Activated CD4-positive, CD25-positive, alpha-beta regulatory T cell treated with anti-CD3 and anti-CD28 coated beads, Interleukin-2, amount 50 U/mL, for 24 hours (primary cell): ENCODE measurements around the gene ABCC6.
"Not testable (repeated sequence)": the region's sequence is repeated elsewhere in the genome, so short reads cannot be mapped to it uniquely, and the experiment has no call there.

Source experiments
- ATAC-seq, 2 donors: fragments of 150-1000 bp; cut with Tn5 transposase; one replicate each; pipeline ENCODE4 v1.10.0; 2021; ENCODE audit warnings: mild to moderate bottlenecking in 1 of 2, moderate library complexity in 1 of 2

The ABCC6 gene

GRCh38 chr16:16221382-16221781, 1.9 kb downstream of the ABCC6 start:
- not testable (repeated sequence) for ATAC-seq

GRCh38 chr16:16220449-16220848, 2.8 kb downstream of the ABCC6 start:
- not testable (repeated sequence) for ATAC-seq

DNA sequence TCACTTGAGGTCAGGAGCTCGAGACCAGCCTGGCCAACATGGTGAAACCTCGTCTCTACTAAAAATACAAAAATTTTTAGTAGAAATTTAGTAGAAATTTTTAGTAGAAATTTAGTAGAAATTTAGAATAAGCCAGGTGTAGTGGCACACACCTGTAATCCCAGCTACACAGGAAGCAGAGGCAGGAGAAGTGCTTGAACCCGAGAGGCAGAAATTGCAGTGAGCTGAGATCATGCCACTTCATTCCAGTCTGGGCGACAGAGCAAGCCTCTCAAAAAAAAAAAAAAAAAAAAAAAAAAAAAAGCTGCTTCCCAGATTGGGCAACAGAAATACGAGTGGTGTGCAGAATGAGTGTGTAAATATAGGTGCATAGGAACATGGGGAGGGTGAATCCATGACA, 4.5 kb downstream of the ABCC6 start:
- ATAC-seq: not testable (repeated sequence)

- ATAC-seq: not testable (repeated sequence)
Measured at GRCh38 chr16:16218349-16218748, 4.9 kb downstream of the ABCC6 start.

DNA sequence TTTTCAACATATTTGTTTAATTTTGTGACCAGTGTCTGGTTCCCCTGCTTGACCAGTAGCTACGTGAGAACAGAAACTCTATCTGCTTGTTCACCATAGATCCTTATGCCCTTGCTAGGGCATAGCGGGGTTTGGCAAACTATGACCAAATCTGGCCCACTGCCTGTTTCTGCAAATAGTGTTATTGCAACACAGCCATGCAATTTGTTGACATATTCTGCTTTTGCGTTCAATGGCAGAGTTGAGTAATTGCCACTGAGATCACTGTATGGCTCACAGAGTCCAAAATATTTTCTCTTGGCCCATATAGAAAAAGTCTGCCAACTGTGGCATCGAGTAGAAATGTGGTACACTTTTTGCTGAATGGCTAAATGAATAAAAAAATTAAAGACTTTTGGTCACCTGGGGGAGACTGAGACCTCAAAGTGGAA, 9.4 kb downstream of the ABCC6 start:
- not testable (repeated sequence) for ATAC-seq

- not testable (repeated sequence) for ATAC-seq
Measured at GRCh38 chr16:16211404-16211803, 11.9 kb downstream of the ABCC6 start.

GRCh38 chr16:16208461-16208860, 14.8 kb downstream of the ABCC6 start:
- not testable (repeated sequence) for ATAC-seq

DNA sequence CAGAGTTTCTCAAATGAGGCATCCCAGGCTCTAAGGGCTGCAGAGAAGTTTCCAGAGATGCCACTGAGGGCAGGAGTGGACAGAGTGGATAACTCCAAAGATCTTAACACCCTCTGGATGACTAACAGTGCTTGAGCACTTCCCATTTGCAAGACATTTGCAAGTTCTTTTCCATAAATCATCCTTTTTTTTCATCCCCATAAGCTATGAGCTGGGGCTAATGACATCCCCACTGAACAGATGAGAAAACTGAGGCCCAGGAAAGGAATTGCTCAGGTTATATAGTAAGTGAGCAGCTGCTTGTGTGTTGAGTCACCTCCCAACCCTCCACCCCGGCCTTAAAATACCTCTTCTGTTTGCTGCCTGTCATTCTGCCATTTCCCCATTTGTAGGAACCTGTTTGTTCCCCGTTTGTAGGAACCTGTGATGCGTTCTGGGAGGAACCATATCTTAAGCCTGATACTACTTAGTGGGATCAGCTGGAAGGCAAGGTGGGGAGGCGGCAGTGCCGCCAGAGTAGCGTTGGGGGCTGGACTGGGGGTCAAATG, 15.4 kb downstream of the ABCC6 start:
- ATAC-seq: not testable (repeated sequence)

DNA sequence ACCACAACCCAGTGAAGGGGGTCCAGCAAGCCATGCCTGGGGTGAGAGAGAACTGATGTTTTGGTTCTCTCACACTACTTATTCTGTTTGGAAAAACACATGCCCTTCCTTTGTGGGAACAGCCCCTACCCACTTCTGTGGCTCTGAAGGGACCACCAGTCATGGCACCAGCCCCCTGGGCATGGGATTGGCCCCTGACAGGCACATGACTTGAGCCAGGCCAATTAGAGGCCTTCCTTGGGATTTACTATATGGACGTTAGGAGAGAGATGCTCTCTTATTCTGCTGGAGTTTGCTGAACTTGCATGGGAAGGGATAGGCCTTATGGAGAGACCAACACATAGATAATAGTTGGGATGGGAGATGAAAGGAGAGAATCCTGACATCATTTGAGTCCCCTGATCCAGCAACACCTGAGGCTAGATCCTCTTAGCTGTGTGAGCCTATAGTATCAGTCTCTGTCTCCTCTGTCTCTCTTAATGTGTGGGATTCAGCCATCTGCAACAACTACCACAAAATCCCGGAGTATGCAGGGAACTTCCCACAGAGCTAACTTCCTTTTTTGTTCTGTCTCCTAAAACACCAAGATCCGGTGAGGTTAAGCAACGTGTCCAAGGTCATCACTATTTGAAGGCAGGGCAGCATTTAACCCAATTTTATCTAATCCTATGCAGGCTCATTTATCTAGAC, 16.1 kb downstream of the ABCC6 start:
- ATAC-seq: not testable (repeated sequence)

DNA sequence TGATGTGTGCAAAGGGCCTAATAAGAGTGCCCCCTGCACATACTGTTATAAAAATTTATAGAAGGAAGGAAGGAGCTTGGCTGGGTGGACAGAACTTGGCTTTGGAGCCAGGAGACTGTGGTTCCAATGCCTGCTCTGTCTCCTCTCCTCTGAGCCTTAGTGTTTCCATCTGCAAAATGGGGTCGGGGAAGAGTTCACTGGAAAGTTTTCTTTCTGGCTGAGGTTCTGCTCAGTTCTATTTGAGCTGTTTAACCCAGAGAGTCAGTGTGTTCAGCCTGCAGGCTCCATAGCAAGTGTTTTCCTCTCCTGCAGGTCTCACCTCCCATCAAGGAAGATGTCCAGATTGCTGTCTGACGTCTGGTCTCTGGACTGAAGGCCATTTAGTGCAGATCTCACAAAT, 17.4 kb downstream of the ABCC6 start:
- ATAC-seq: not testable (repeated sequence)

- not testable (repeated sequence) for ATAC-seq
Measured at GRCh38 chr16:16204552-16204951, 18.7 kb downstream of the ABCC6 start.

DNA sequence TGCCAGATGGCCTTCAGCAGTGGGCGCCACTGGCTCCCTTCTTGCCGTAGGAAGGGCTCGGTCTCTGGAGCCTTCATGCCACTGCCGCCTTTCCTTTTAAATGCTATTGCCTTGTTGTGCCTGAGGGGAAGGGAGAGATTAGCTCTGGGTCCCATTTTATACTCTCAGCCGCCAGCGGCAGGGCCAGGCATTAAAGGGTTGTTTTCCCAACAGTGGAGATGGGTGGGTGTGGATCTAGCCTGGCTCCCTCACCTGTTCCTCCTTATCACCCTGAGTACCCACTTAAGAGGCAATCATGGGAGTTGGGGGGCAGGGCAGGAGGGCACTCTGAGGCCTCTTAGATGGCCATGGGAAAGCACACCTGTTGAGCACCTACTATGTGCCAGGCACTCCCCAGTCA, 19.8 kb downstream of the ABCC6 start:
- not testable (repeated sequence) for ATAC-seq

DNA sequence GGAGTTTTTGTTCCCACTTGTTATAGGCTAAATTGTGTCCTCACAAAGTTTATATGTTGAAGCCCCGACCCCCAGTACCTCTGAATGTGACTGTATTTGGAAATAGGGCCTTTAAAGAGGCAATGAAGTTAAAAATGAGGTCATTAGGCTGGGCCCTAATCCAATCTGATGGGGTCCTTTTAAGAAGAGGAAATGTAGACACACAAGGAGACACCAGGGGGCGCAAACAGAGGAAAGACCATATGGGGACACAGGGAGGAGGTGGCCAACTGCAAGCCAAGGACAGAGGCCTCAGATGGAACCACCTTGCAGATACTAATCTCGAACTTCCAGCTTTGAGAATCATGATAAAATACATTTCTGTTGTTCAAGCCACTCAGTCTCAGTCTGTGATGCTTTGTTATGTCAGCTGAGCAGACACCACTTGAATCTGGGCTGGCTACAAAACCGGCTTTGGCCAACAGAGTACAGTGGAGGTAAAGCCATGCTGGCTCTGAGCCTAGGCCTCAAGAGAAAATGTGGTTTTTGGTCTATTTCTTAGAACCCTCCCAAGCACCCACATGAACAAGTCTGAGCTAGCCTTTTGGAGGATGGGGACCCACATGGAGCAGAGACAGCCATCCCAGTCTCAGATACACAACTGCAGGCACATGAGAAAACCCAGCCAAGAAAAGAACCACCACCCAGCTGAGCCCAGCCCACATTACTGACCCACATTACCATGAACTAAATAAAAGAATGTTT, 20.7 kb downstream of the ABCC6 start:
- ATAC-seq: peak; percentile 38 to 50

- ATAC-seq: not testable (repeated sequence)
Measured at GRCh38 chr16:16201880-16202279, 21.4 kb downstream of the ABCC6 start.

DNA sequence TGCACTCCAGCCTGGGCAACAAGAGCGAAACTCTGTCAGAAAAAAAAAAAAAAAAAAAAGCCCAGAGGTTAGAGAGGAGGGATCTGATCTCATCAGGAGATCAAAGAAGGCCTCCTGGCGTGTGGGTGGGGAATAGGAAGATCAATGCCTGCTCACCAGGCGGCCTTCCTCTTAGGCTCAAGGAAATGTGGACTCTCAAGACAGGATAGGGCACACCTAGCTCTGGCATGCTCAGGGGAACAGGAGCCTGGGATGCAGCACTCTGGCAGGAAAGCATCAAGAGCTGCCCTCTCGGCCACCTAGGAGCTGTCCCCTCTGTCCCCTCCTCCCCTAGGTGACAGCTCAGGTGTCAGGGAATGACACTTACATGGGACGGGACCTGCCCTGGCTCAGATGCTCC, 22.9 kb downstream of the ABCC6 start:
- not testable (repeated sequence) for ATAC-seq

DNA sequence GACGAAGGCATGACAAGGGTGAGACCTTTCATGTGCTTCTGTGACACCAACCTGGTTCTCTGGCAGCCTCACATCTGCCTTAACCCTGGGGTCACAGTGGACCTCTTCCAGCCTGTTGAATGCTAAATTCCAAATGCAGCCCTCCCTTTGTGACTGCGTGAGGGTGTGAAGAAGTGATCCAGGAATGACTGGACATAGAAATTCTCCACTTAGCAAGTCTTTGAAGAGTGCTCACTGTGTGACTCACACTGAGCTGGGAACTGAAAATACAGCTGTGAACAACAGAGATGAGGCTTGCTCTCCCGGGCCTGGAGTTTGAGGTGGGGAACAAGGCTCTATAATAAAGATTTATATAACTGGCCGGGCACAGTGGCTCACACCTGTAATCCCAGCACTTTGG, 23.9 kb downstream of the ABCC6 start:
- ATAC-seq: peak in 1 of 2 donors; percentile 70

DNA sequence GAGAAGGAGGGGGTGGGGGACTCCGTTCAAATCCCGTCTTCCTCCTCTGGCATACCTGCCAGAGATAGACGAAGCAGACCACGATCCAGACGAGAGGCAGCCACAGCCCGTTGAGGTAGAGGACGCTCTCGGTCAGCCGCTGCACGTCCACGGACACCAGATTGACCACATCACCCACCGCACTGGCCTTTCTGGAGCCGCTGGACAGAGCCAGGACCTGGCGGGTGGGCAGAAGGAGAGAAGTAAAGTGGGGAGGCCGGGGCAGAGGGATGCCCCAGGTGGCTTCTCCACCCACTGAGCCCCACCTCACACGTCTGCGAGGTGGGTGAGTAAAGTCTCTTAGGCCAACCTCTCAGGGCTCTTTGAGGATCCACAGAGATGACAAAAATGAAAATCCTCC, 25.3 kb downstream of the ABCC6 start:
- no peak for ATAC-seq

DNA sequence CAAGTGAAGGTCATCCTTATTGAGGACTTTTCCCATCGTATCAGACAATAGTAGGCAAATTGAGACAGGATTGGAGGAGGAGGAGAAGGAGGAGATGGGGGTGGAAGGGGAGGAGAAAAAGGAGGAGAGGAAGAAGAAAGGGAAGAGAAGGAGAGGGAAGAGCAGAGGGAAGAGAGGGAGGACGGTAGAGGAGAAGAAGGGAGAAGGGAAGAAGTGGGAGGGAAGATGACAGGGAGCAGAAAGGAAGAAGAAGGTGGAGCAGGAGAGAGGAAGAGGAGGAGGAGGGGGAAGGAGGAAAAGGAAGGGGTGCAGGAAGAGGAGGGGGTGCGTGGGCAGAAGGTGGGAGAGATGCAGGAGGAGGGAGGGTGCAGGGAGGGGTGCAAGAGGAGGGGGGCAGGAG, 26.0 kb downstream of the ABCC6 start:
- no peak for ATAC-seq

- no peak for ATAC-seq
Measured at GRCh38 chr16:16196099-16196498, 27.2 kb downstream of the ABCC6 start.

GRCh38 chr16:16191493-16192167, 31.7 kb downstream of the ABCC6 start:
- ATAC-seq: no peak

DNA sequence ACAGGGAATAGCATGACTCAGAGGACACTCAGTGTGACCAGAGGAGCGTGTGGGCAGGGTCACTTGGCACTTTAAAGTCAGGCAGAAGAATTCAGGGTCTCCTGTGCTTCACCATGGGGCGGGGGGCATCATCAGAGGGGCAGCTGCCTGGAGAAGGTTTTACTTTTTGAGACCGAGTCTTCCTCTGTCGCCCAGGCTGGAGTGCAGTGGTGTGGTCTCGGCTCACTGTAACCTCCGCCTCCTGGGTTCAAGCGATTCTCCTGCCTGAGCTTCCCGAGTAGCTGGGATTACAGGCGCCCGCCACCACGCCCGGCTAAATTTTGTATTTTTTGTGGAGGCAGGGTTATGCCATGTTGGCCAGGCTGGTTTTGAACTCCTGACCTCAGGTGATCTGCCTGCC, 32.3 kb downstream of the ABCC6 start:
- not testable (repeated sequence) for ATAC-seq

DNA sequence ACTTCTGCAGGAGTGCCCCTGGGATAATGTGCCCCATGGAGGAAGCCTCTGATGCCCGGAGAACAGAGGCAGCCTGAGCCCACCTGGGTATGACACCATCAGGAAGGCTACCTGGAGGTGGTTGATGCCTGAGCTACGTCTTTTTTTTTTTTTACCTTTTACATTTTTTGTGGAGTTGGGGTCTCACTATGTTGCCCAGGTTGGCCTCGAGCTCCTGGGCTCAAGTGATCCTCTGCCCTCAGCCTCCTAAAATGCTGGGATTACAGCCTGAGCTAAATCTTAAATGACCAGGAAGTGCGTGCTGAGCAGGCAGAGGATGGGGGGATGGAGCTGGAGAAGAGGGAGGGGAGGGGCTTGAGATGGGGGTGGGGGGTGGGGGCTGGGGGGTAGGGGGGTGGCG, 32.7 kb downstream of the ABCC6 start:
- no peak for ATAC-seq

- no peak for ATAC-seq
Measured at GRCh38 chr16:16189842-16190241, 33.5 kb downstream of the ABCC6 start.
